Liver (tissue), 3 donors: ENCODE measurements around the gene KCNJ12.

Experiments used
- EGR1 ChIP-seq, 2 donors: IDR thresholded peaks; 2 replicates each; pipeline ENCODE4 v1.6.1; 2016 to 2018; ENCODE audit warnings: antibody characterized with exemption in 2 of 2, low read depth in 2 of 2
- FOXA1 ChIP-seq: IDR thresholded peaks from 2 replicates; pipeline ENCODE4 v1.6.1; 2016; ENCODE audit warnings: antibody characterized with exemption
- GABPA ChIP-seq, 2 donors: IDR thresholded peaks in 1 of 2; conservative IDR thresholded peaks in 1 of 2; 2 replicates each; pipeline ENCODE4 v1.6.1; 2016; ENCODE audit warnings: antibody characterized with exemption in 2 of 2, mild to moderate bottlenecking in 1 of 2, moderate library complexity in 1 of 2
- JUND ChIP-seq, 2 donors: IDR thresholded peaks; 2 replicates each; pipeline ENCODE4 v1.6.1; 2016; ENCODE audit warnings: antibody characterized with exemption in 2 of 2
- RAD21 ChIP-seq, 2 donors: IDR thresholded peaks; 2 replicates each; pipeline ENCODE4 v1.6.1; 2016; ENCODE audit warnings: antibody characterized with exemption in 2 of 2, mild to moderate bottlenecking in 2 of 2
- RXRA ChIP-seq, 2 donors: IDR thresholded peaks; 2 replicates each; pipeline ENCODE4 v1.6.1; 2017 to 2018; ENCODE audit warnings: antibody characterized with exemption in 2 of 2, mild to moderate bottlenecking in 1 of 2
- YY1 ChIP-seq: IDR thresholded peaks from 2 replicates; pipeline ENCODE4 v1.6.1; 2016; ENCODE audit warnings: antibody characterized with exemption, mild to moderate bottlenecking
- TF ChIP-seq, protein P1 (sequence below): IDR thresholded peaks from 2 replicates; pipeline ENCODE4 v1.6.1; 2016; ENCODE audit warnings: antibody characterized with exemption
- TF ChIP-seq, protein P2 (sequence below): fragments of 150-350 bp; IDR thresholded peaks from 2 replicates; pipeline ENCODE4 v1.5.1; 2017; ENCODE audit warnings: improper control_type of control experiment, low read depth, low read length; ENCODE audit not compliant: missing input control
- TF ChIP-seq, protein P3 (sequence below): IDR thresholded peaks from 2 replicates; pipeline ENCODE4 v1.6.1; 2016; ENCODE audit warnings: antibody characterized with exemption
- TF ChIP-seq, protein P4 (sequence below): IDR thresholded peaks from 2 replicates; pipeline ENCODE4 v1.6.1; 2016; ENCODE audit warnings: antibody characterized with exemption, mild to moderate bottlenecking
- TF ChIP-seq, protein P5 (sequence below): IDR thresholded peaks from 2 replicates; pipeline ENCODE4 v1.6.1; 2016; ENCODE audit warnings: antibody characterized with exemption
- donor health status: healthy.
- donor health status: healthy.

DNA sequence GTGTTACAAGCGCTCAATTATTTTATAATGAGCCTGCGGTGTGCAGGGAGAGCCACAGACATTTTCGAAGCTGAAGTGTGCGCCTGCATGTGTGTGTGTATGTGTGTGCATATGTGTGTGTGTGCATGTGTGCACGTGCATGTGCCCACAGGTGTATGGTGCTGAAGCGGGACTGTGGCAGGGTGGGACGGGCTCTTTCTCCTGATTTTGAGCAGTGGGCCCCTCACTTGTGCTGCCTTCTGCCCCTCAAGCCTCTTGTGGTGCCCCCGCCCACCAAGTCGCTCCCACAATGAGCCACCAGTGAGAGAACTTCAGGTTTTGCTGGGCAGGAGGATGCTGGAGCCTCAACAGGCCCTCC lies 16.7 kb upstream of the KCNJ12 start:
- TF ChIP-seq, protein P1, sequence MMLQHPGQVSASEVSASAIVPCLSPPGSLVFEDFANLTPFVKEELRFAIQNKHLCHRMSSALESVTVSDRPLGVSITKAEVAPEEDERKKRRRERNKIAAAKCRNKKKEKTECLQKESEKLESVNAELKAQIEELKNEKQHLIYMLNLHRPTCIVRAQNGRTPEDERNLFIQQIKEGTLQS: no peak
- TF ChIP-seq GABPA (IDR thresholded peaks at IDR 0.05 in 1 of 2, conservative IDR thresholded peaks at IDR 0.05 in 1 of 2) (no peak), FOXA1 (no peak), EGR1 (IDR thresholded peaks at IDR 0.05; ENCODE audit: low read depth in 2 of 2) (no peak), JUND (IDR thresholded peaks at IDR 0.05) (no peak), YY1 (no peak), RXRA (IDR thresholded peaks at IDR 0.05) (no peak), RAD21 (IDR thresholded peaks at IDR 0.05) (no peak)
- TF ChIP-seq, protein P2, sequence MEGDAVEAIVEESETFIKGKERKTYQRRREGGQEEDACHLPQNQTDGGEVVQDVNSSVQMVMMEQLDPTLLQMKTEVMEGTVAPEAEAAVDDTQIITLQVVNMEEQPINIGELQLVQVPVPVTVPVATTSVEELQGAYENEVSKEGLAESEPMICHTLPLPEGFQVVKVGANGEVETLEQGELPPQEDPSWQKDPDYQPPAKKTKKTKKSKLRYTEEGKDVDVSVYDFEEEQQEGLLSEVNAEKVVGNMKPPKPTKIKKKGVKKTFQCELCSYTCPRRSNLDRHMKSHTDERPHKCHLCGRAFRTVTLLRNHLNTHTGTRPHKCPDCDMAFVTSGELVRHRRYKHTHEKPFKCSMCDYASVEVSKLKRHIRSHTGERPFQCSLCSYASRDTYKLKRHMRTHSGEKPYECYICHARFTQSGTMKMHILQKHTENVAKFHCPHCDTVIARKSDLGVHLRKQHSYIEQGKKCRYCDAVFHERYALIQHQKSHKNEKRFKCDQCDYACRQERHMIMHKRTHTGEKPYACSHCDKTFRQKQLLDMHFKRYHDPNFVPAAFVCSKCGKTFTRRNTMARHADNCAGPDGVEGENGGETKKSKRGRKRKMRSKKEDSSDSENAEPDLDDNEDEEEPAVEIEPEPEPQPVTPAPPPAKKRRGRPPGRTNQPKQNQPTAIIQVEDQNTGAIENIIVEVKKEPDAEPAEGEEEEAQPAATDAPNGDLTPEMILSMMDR: no peak
- TF ChIP-seq, protein P3, sequence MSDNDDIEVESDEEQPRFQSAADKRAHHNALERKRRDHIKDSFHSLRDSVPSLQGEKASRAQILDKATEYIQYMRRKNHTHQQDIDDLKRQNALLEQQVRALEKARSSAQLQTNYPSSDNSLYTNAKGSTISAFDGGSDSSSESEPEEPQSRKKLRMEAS: no peak
- TF ChIP-seq, protein P4, sequence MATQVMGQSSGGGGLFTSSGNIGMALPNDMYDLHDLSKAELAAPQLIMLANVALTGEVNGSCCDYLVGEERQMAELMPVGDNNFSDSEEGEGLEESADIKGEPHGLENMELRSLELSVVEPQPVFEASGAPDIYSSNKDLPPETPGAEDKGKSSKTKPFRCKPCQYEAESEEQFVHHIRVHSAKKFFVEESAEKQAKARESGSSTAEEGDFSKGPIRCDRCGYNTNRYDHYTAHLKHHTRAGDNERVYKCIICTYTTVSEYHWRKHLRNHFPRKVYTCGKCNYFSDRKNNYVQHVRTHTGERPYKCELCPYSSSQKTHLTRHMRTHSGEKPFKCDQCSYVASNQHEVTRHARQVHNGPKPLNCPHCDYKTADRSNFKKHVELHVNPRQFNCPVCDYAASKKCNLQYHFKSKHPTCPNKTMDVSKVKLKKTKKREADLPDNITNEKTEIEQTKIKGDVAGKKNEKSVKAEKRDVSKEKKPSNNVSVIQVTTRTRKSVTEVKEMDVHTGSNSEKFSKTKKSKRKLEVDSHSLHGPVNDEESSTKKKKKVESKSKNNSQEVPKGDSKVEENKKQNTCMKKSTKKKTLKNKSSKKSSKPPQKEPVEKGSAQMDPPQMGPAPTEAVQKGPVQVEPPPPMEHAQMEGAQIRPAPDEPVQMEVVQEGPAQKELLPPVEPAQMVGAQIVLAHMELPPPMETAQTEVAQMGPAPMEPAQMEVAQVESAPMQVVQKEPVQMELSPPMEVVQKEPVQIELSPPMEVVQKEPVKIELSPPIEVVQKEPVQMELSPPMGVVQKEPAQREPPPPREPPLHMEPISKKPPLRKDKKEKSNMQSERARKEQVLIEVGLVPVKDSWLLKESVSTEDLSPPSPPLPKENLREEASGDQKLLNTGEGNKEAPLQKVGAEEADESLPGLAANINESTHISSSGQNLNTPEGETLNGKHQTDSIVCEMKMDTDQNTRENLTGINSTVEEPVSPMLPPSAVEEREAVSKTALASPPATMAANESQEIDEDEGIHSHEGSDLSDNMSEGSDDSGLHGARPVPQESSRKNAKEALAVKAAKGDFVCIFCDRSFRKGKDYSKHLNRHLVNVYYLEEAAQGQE: no peak
- TF ChIP-seq, protein P5, sequence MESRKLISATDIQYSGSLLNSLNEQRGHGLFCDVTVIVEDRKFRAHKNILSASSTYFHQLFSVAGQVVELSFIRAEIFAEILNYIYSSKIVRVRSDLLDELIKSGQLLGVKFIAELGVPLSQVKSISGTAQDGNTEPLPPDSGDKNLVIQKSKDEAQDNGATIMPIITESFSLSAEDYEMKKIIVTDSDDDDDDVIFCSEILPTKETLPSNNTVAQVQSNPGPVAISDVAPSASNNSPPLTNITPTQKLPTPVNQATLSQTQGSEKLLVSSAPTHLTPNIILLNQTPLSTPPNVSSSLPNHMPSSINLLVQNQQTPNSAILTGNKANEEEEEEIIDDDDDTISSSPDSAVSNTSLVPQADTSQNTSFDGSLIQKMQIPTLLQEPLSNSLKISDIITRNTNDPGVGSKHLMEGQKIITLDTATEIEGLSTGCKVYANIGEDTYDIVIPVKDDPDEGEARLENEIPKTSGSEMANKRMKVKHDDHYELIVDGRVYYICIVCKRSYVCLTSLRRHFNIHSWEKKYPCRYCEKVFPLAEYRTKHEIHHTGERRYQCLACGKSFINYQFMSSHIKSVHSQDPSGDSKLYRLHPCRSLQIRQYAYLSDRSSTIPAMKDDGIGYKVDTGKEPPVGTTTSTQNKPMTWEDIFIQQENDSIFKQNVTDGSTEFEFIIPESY: no peak
